ENCODE results near the gene R3HDM2. TPM values are rescaled to one million over a fixed set of nuclear protein-coding genes. Genes with fewer than 3 reads are reported as not detected.

Gene R3HDM2
- total and polyA plus RNA-seq, 2 of the 13 experiments (the other 11 are each of a cell fraction or from before 2014, with no cell fraction given), result 11.1 to 23.5 TPM

DNA sequence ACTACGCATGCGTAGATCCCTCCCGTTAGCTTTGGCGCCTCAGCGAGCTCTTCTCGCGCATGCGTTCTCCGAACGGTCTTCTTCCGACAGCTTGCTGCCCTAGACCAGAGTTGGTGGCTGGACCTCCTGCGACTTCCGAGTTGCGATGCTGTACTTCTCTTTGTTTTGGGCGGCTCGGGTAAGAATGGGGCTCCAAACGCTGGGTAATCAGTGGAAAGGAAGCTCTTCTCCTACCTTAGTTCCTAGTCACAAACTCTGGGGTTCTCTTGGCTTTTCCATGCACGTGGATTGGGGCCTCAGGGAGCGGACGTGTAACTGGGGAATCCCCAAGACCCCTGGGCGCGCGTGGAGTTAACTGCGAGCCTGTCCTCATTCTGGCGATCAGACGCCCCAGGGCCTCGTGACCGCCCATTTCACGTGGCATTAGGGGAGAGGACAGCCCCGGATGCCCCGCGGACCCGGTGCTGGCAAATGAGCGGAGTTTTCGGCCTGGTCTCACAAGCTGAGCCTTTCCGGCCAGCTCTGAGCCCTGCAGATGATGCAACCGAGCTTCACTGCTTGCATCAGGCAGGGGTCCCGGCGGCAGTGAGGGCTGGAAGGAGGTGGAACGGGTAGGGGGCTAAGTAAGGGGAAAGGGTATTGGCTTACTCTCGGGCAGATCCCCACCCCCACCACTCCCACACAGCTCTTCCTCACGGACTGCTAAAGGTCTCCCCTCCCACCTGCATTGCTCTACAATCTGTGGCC lies 201.0 kb downstream of the R3HDM2 start, which contains the start of gene SHMT2 (continued):
- TF ChIP-seq, protein P1, sequence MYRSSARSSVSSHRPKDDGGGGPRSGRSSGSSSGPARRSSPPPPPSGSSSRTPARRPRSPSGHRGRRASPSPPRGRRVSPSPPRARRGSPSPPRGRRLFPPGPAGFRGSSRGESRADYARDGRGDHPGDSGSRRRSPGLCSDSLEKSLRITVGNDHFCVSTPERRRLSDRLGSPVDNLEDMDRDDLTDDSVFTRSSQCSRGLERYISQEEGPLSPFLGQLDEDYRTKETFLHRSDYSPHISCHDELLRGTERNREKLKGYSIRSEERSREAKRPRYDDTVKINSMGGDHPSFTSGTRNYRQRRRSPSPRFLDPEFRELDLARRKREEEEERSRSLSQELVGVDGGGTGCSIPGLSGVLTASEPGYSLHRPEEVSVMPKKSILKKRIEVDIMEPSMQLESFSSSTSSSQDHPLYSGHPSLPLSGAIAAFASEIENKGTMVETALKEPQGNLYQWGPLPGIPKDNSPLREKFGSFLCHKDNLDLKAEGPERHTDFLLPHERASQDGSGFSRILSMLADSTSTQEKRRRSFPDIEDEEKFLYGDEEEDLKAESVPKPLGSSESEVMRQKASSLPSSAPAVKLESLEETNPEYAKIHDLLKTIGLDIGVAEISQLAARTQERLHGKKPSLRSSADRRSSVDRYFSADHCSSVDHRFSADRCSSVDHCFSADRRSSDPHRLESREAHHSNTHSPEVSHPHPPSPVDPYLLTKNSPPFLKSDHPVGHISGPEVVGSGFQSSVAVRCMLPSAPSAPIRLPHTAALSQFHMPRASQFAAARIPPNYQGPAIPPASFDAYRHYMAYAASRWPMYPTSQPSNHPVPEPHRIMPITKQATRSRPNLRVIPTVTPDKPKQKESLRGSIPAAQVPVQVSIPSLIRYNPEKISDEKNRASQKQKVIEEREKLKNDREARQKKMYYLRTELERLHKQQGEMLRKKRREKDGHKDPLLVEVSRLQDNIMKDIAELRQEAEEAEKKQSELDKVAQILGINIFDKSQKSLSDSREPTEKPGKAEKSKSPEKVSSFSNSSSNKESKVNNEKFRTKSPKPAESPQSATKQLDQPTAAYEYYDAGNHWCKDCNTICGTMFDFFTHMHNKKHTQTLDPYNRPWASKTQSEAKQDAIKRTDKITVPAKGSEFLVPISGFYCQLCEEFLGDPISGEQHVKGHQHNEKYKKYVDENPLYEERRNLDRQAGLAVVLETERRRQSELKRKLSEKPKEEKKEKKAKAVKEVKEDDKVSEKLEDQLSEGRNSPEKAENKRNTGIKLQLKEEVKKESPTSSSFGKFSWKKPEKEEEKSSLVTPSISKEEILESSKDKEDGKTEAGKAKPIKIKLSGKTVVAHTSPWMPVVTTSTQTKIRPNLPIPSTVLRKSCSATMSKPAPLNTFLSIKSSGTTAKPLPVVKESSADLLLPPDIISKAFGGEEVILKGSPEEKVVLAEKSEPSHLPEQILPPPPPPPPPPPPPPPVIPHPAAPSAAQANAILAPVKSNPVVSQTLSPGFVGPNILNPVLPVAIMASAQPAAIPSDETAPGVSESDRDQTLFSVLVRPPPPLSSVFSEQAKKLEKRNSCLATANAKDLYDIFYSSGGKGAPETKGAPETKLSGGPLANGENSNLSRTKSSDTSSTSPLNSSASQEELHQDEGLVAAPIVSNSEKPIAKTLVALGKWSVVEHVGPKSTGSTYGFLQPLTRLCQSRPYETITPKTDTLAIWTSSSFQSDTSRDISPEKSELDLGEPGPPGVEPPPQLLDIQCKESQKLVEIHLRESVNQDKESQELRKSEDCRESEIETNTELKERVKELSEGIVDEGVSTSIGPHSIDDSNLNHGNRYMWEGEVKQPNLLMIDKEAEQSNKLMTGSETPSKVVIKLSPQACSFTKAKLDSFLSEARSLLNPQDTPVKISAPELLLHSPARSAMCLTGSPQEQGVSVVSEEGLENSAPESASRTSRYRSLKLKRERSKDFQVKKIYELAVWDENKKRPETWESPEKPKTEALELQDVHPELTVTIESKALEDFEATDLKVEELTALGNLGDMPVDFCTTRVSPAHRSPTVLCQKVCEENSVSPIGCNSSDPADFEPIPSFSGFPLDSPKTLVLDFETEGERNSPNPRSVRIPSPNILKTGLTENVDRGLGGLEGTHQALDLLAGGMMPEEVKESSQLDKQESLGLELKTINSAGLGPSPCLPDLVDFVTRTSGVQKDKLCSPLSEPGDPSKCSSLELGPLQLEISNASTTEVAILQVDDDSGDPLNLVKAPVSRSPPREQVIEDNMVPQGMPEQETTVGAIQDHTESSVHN (CRISPR knock-in tag; IDR thresholded peaks at IDR 0.05), result no peak
- TF ChIP-seq NFATC3 (CRISPR knock-in tag; IDR thresholded peaks at IDR 0.05) (no peak), ZNF225 (CRISPR knock-in tag; IDR thresholded peaks at IDR 0.05) (no peak; the same call in 1 of the 2 replicates), ZNF567 (CRISPR knock-in tag; IDR thresholded peaks at IDR 0.05; ENCODE audit: borderline replicate concordance) (no peak), ZNF839 (CRISPR knock-in tag; IDR thresholded peaks at IDR 0.05; ENCODE audit: borderline replicate concordance) (no peak), ZMYM4 (CRISPR knock-in tag; IDR thresholded peaks at IDR 0.05) (no peak), NR2F2 (IDR thresholded peaks at IDR 0.05; ENCODE audit: borderline replicate concordance, low read depth) (no peak), MXD4 (CRISPR knock-in tag; IDR thresholded peaks at IDR 0.05) (0 out of 2 replicates have a peak, but pooled peaks have one; percentile 19), KDM5B (CRISPR knock-in tag; IDR thresholded peaks at IDR 0.05; ENCODE audit: borderline replicate concordance) (no peak), THAP11 (CRISPR knock-in tag; IDR thresholded peaks at IDR 0.05) (peak; percentile 97), ATF7 (IDR thresholded peaks at IDR 0.05) (peak; percentile 48; the same call in 1 of the 2 replicates), ATF7 (CRISPR knock-in tag; IDR thresholded peaks at IDR 0.05) (peak; percentile 57; the same call in 1 of the 2 replicates), CBX5 (CRISPR knock-in tag; IDR thresholded peaks at IDR 0.05; ENCODE audit: borderline replicate concordance) (no peak; the same call in 1 of the 2 replicates), HNRNPUL1 (IDR thresholded peaks at IDR 0.05; ENCODE audit: low read depth, low read length) (no peak), KLF6 (CRISPR knock-in tag; IDR thresholded peaks at IDR 0.05) (peak; percentile 88), ZNF234 (CRISPR knock-in tag; conservative IDR thresholded peaks at IDR 0.05) (no peak), SKI (IDR thresholded peaks at IDR 0.05; ENCODE audit: partially characterized antibody) (no peak), ZBTB38 (CRISPR knock-in tag; IDR thresholded peaks at IDR 0.05) (peak; percentile 79; the same call in 1 of the 2 replicates)
- TF ChIP-seq, protein P2, sequence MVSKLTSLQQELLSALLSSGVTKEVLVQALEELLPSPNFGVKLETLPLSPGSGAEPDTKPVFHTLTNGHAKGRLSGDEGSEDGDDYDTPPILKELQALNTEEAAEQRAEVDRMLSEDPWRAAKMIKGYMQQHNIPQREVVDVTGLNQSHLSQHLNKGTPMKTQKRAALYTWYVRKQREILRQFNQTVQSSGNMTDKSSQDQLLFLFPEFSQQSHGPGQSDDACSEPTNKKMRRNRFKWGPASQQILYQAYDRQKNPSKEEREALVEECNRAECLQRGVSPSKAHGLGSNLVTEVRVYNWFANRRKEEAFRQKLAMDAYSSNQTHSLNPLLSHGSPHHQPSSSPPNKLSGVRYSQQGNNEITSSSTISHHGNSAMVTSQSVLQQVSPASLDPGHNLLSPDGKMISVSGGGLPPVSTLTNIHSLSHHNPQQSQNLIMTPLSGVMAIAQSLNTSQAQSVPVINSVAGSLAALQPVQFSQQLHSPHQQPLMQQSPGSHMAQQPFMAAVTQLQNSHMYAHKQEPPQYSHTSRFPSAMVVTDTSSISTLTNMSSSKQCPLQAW (CRISPR knock-in tag; IDR thresholded peaks at IDR 0.05), result peak; percentile 11; the same call in 1 of the 2 replicates
- TF ChIP-seq, protein P3, sequence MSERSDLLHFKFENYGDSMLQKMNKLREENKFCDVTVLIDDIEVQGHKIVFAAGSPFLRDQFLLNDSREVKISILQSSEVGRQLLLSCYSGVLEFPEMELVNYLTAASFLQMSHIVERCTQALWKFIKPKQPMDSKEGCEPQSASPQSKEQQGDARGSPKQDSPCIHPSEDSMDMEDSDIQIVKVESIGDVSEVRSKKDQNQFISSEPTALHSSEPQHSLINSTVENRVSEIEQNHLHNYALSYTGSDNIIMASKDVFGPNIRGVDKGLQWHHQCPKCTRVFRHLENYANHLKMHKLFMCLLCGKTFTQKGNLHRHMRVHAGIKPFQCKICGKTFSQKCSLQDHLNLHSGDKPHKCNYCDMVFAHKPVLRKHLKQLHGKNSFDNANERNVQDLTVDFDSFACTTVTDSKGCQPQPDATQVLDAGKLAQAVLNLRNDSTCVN (CRISPR knock-in tag; IDR thresholded peaks at IDR 0.05; ENCODE audit: borderline replicate concordance), result no peak
